GM19099 (cell line): ENCODE results near the gene MYT1.

ENCODE experiments used
- POLR2A ChIP-seq: IDR thresholded peaks from 3 replicates; pipeline ENCODE4 v1.6.1; 2011; ENCODE audit warnings: low read depth; ENCODE audit not compliant: insufficient read length; ENCODE audit errors: extremely low read depth

MYT1 gene

GRCh38 chr20:64173116-64173515 is 8.9 kb downstream of the MYT1 start:
- TF ChIP-seq POLR2A = no peak

- no peak for TF ChIP-seq POLR2A
Observed at GRCh38 chr20:64176551-64176950, 12.3 kb downstream of the MYT1 start.

GRCh38 chr20:64176971-64177370 is 12.7 kb downstream of the MYT1 start:
- TF ChIP-seq POLR2A = no peak

GRCh38 chr20:64177384-64177783 is 13.1 kb downstream of the MYT1 start:
- no peak for TF ChIP-seq POLR2A

GRCh38 chr20:64177787-64178186 is 13.5 kb downstream of the MYT1 start:
- TF ChIP-seq POLR2A = no peak

- TF ChIP-seq POLR2A = no peak
Observed at GRCh38 chr20:64179805-64180204, 15.6 kb downstream of the MYT1 start.

GRCh38 chr20:64180673-64181072 is 16.4 kb downstream of the MYT1 start:
- no peak for TF ChIP-seq POLR2A

- no peak for TF ChIP-seq POLR2A
Observed at GRCh38 chr20:64181391-64181790, 17.1 kb downstream of the MYT1 start.

GRCh38 chr20:64182146-64182865 is 18.1 kb downstream of the MYT1 start:
- no peak for TF ChIP-seq POLR2A

GRCh38 chr20:64183313-64183712 is 19.1 kb downstream of the MYT1 start:
- TF ChIP-seq POLR2A = no peak

- TF ChIP-seq POLR2A = no peak
Observed at GRCh38 chr20:64184795-64185194, 20.5 kb downstream of the MYT1 start.

GRCh38 chr20:64185276-64185900 is 21.1 kb downstream of the MYT1 start:
- TF ChIP-seq POLR2A = no peak

GRCh38 chr20:64186071-64186598 is 21.9 kb downstream of the MYT1 start:
- no peak for TF ChIP-seq POLR2A

- no peak for TF ChIP-seq POLR2A
Observed at GRCh38 chr20:64188091-64188490, 23.8 kb downstream of the MYT1 start.

- TF ChIP-seq POLR2A = no peak
Observed at GRCh38 chr20:64188682-64189529, 24.7 kb downstream of the MYT1 start.
